Stromal cell of bone marrow (primary cell): ENCODE measurements around the gene ALS2CL.

Experiments used
- DNase-seq: peaks from one replicate; pipeline ENCODE4 v3.0.0-alpha.2; 2012; ENCODE audit warnings: low read depth

ALS2CL gene

DNA sequence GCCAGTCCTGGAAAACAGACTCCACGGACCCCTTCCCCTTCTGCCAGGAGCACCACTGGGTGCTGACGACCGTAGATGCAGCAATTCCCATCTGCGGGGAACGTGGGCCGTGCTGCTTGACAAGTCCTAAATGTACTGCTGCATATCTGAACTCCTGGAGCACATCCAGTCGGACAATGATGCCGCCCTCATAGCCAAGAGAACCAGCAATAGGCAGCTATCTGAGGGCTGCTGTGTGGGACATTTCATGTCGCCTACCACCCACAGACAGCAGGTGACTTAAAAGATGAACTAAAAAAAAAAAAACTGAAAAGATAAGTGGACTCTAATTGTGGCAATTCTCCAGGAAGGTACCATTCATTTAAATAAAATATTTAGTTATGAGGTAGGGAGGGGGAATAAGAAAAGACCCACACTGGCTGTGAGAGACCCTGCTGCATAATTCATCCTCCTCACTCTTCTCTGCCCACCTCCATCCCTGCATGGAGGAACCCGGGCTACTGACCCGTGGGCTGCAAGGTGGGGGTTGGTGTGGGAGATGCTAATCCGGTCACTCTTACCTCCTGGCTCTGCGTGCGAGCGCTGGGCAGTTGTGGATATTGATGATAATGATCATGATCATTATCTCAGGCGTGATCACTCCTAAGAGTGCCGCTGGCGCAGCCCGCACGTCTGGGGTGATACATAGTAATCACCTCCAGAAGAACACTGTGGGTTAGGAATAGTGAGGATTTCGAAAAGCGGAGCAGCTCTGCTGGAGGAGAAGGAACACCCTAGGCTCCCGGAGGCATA is 28.3 kb downstream of the ALS2CL start:
- no peak for DNase-seq

DNA sequence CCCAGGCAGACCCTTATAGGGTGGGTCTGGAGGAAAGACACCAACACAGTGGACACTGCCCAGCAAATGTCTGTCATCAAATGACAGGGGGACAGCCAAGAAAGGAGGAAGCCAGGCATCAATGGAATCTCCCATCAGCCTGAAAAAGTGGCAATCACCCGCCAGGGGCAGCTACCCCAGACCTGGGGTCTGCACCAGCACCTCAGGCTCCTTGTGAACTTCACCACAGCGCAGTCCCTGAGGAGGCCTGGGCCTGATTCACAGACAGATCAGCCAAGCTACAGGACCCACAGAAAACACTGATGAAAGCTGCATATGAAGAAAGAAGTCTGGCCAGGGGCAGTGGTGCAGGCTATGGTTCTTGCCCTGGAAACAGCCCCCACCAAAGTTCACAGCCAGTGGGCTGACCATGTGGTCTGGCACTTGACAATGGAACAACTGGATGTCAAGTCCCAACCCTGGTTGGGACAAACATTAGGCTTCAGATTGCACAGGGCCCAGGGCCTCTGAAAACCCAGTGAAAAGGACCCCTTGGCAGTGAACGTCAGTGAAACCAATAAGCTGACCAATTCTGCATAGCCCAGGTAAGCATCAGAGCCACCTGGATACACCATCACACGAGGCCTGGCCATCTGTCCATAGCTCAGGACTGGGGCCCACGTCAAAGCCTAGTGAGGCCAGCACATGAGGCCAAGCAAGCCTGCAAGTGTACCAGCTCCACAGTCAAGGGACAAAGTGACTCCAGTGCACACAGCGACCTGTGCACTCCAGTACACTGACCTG is 29.1 kb downstream of the ALS2CL start:
- DNase-seq = no peak

DNA sequence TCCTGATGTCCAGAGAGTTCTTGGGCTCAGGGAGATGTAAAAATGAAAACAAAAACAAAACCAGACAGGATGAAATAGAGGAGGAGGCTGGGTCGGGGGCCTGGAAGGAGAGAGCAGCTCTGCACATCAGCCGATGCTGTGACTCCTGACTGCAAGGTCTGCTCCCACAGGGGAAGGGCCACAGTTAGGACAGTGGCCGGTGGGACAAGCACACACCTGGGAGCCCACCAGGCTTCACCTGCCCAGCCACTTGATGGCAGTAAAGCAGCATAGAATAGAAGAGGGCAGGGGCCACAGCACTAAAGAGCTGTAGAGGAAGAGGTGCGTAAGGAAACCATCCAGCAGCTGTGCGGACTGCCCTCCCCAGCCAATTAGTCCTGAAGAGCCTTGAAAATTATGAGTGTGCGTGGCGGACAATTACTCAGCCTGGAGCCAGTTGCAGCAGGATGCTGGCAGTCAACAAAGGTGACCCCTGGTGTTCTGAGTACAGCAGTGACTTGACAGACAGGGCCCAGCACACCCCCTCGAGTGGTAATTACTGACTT is 29.8 kb downstream of the ALS2CL start:
- DNase-seq = no peak

DNA sequence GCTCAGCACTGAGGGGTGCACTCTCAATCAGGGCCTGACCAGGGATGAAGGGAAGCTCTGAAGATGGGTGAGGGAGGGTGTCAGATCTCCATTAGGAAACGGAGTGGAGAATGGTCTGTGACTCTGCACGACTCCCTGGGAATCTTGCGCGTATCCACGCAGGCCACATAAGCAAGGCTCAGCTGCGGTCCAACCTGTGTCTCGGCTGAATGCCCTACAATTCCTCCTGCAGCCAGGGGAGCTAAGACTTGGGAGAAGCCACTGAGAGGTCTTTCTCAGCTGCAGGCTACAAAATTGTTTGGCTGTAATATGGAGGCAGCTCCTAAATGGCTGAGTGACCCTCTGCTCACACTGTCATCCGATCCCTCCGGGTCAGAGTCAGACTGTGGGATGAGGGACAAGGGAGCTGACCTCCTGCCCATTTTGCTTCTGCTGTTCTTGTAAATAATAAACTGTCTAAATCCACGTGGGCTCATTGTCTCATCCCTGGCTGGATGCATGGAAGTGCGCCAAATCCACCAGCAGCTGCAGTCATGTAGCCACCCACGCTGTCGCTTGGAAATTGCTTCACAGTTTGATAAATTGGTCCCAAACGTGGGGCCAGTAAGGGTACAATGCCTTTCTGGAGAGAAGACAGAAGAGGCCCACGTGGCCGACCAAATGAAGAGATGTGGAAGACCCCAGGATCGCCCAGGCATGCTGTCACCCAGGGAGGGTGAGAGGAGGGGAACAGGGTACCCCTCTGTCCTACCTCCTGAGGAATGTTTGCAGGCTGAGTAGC is 30.5 kb downstream of the ALS2CL start:
- DNase-seq = peak; percentile 17

DNA sequence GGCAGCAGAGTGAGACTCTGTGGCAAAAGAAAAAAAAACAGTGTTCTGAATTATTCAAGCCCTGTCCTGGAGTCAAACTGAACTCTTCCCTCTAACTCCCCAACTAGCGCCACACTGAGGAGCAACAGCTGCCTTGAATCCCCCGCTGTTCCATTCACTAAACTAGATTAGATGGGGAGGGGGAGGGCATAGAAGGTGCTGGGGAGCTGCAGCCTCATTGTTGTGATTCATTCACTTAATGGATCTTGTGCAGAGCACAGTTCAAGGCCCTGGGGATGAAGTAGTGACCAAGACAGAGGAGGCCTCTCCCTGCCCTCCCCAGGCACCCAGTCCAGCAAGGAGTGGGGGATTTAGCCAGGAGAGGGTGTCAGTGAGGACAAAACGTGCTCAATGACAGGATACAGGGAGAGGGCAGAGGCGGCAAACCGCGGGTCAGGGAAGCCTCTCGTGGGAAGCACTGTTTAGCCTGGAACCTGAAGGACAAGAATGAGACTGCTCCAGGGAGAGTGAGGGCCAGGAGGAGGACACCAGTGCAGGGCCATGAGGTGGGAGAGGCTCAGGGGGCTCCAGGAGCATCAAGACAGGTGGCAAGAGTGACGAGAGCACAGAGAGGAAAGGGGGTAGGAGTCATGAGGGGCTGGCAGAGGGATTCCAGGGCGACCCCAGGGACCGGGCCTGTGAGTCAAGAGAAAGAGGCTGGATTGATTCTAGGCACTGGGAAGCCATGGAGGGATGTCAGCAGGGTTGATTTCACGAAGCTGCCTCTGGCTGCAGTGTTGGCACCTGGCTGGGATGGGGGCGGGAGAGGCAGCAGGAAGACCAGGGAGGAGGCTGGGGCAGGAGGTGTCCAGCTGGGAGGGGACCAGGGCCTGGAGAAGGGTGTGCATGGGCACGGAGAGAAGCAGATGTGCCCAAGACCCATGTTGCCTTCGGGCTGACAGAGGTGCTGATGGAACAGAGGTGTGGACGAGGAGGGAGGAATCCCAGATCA is 31.4 kb downstream of the ALS2CL start:
- no peak for DNase-seq

DNA sequence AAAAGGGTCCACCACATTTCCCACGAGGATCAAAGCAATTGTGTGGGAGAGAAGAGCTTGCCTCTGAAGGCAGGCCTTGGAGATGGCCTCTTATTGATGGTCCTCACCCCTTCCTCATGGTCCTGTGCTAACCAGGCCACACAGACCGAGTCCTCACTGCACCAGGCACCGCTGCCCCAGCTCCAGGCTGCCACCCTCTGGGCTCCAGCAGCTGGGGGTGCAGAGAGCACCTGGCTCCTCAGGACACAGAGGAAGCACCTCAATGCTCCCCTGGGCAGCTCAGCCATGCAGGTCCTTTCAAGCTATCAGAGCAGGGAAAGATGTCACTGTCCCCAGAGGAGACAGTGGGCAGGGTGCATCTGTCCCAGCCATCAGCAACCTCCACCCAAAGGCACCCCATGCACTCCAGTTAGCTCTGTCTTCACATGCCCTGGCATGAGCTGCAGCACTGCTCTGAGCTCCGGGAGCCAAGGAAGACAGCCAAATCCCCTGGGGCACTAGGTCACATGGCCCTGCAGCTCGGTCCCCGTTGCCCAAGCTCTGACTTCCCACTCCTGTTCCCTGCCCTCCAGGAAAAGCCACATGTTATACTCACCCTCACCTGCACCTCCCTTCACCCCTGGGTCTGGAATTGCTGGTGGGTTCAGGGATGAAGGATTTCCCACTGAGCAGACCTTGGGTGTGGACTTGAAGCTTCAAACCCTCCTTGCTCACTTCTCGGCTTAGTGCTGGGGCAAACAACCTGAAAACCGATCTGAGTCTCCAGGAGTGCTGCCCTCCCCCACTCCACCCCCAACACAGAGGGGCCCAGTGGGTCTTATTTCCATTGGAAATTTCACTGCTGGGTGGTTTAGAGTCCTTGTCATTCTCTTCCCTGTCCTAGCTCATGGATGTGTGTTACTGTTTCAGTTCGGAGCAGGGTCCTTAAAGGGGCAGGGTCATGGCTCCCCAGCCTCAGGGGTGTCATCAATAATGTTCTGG is 32.6 kb downstream of the ALS2CL start:
- DNase-seq = no peak

DNA sequence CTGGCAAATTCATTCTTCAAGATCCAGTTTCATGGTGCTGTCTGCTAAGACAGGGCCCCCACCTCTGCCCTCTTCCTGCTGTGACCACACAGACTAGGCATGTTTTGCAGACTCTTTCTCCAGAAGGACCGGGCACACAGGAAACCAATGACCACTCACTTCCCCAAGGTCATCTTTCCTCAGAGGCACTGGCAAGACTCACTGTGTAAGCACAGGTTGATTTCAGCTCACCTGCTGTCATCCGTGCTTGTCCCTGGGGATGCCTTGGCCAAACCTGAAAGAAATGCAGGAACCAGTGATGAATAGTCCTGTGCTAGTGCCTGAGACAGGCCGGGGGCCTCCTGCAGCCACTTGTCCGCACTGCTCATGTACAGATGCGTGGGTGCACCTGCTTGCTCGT is 33.5 kb downstream of the ALS2CL start:
- DNase-seq = no peak

DNA sequence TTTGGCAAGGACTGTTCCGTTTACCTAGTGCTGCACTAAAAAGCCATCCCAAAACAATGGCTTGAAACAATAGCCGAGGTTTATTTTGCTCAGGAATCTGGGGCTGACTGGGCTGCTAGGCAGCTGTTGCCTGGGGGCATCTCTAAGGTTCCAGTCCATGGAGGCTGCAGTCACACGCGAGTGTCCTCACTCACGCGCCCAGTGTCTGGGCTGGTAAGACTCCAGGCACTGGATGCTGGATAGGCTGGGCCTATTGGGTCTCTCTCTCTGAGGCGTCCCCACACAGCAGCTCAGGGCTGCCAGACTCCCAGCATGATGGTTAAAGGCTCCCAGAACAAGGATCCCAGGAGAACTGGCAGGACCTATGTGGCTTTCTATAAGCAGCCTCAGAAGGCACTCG is 34.2 kb downstream of the ALS2CL start:
- no peak for DNase-seq

DNA sequence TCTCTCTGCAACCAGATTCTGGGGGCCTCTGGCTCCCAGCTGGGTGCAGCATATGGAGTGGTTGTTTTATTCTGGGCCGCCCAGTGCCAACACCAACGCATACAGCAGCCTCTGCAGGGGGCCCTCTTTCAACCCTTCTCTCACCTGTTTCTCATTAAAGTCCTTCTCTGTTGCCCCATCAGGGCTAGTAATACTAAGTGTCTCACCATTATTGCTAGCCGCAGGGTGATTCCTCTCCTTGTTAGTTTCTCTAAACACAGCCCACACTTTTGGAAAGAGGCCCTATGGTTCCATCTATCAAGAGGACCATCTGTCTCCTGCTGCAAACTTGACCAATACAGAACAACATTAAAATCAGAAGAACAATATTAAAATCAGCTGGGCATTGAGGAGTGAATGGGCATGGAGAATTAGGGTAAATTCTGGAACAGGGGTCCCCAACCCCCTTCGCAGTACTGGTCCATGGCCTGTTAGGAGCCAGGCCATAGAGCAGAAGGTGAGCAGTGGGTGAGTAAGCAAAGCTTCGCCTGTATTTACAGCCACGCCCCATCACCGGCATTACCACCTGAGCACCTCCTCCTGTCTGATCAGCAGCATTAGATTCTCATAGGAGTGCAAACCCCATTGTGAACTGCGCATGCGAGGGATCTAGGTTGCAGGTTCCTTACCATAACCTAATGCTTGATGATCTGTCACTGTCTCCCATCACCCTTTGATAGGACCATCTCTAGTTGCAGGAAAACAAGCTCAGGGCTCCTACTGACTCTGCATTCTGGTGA is 36.5 kb downstream of the ALS2CL start:
- no peak for DNase-seq

DNA sequence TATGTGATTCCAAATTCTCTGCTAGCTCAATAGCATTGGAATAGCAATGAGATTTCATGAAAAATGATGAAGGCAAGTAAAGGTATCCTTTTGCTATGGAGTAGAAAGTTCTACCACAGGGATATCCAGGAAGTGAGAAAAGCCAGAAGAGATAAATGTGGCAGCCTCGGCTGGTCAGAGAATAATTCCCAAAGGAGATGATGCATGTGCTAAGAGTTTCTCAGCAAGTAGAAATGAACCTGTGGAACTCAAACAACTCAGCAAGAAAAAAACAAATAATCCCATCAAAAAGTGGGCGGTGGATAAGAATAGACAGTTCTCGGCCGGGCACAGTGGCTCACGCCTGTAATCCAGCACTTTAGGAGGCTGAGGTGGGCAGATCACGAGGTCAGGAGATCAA is 38.2 kb downstream of the ALS2CL start:
- no peak for DNase-seq

DNA sequence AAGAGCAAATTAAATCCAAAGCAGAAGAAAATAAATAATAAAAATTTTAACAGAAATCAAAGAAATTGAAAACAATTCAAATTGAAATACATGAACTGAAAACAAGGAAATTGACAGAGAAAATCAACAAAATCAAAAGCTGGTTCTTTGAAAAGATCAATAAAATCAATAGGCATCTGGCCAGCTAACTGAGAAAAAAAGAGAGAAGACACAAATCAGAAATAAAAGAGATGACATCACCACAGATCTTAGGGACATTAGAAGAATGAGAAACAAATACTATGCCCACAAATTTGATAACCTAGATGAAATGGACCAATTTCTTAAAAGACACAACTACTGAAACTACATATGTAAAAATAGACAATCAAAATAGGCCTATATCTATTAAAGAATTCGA is 42.4 kb downstream of the ALS2CL start:
- no peak for DNase-seq

DNA sequence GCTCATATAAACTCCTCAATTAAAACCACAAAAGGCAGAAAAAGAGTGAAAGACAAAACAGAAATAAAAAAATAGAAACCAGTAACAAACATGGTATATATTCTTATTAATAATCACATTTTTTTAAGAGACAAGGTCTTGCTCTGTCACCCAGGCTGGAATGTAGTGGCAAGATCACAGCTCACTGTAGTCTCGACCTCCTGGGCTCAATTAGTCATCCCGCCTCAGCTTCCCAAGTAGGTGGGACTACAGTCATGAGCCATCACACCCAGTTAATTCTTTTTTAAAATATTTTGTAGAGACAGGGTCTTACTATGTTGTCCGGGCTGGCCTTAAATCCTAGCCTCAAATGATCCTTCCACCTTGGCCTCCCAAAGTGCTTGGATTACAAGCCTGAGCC is 44.0 kb downstream of the ALS2CL start:
- DNase-seq = no peak

DNA sequence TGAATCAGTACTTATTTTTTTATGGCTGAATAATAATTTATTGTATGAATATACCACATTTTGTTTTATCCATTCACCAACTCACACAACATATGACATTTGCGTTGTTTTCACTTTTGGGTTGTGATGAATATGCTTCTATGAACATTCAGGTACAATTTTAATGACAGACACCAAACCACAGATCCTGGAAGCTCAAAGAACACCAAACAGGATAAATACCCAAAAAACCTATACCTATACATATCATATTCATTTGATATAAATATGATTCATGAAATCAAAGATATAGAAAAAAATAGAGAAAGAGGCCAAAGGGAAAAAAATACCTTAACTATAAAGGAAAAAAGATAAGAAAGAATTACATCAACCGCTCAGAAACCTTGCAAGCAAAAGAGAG is 45.4 kb downstream of the ALS2CL start:
- no peak for DNase-seq

DNA sequence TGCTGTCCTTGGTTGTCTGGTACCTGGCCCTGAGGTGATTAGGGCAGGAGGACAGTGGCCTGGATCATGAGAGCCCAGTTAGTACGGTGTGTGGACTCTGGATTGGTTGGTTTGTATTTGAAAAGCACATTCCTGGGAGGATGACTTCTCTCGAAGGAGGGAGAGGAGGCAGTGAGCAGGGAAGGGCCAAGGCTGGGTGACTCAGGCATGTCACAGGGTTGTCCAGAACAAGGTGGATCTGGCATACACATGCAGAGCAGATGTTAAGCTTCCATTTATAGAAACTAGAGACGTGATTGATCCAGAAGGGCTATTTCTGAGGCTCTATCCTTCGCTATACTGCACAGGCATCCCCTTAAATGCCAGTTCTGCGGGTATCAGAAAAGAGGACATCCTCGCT is 46.8 kb downstream of the ALS2CL start:
- DNase-seq = peak; percentile 36

DNA sequence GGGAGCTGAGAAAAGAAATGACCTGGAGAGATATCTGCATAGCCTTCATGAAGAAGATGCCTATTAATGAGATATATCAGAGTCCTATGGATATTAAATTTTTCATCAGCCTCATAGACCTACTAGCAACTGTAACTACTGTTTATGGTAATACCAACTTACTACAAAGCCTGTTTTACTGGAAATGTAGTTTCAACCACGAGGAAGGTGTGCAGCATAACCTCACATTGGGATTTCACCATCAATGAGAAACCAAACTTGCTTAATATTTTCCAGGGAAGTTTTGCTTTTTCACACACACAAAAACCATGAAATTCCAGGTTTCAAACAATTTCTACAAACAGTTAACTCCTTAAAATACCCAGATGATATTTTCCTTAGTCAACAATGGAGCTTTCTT is 49.8 kb downstream of the ALS2CL start:
- DNase-seq = no peak

DNA sequence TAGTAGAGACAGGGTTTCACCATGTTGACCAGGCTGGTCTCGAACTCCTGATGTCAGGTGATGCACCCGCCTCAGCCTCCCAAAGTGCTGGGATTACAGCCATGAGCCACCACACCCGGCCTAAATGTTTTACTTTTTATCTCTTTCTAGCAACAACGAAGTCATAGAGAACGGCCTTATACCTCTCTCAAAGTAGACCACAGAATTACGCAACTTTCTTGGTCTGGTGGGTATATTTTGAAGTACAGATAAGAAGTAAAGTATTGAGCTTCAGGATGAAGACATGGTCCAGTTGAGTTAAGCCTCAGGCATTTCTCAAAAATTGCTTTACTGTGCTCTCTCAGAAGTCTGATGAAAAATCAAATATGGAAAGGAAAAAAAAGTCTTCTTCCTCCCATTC is 50.5 kb downstream of the ALS2CL start:
- DNase-seq = no peak

DNA sequence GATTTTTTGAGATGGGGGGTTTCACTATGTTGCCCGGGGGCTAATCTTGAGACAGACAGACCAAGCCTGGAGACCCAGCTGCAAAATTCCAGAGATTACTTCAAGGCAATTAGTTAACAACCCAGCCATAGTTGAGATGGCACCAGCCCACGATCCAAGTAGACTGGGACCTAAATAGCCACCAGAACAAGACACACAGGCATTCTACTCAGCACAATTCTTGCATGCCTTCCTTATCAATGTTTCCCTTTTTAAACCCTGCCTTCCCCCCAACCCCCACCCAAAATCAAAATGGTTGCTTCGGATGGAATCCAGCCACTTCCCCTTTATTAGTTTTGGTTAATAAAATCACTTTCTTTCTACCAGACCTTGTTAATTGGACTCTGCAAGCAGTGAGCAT is 52.6 kb downstream of the ALS2CL start:
- DNase-seq = no peak

DNA sequence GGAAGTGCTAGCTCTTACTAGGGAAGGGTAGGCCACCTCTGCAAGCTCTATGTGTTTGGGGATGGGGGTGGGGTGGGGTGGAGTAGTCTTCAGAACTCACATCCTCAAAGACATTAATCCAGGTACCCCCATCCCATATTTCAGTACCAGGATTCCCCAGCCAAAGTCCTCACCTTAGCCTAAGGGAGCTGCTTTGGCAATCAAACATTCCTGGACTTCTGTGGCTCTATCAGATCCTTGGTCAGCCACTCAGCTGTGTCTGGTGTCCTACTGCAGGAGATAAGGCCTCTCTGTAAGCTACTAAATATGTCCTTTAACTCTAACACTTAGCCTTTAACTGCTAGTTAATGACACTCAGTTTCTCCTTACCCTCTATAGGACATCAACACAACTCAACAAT is 54.3 kb downstream of the ALS2CL start:
- DNase-seq = no peak

DNA sequence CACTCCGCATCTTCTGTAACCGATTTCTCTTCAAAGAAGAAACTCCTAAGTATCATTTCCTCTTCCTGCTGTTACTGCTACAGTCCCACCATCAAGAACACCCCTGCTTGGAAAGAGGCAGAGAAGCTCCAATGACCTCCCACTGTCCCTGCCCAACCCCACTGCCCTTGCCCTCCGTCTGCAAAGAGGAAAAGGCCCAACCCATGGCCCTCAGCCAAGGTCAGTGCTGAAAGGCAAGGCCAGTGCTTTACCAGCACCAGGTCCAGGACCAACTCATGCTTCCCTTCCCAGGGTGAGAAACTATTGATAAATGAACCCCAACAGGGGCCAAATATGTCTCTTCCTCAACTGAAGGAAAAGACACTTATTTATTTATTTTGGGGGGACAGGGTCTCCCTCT is 58.6 kb downstream of the ALS2CL start:
- DNase-seq = no peak
